Type B pancreatic cell (in vitro differentiated cells): ENCODE data around the gene GNRH2. TPM values are rescaled to one million over a fixed set of nuclear protein-coding genes. Genes with fewer than 3 reads are reported as not detected.

Experiments used
- DNase-seq: peaks from one replicate; pipeline ENCODE4 v3.0.0; 2021; ENCODE audit warnings: mixed read lengths; ENCODE audit not compliant: unreplicated experiment; ENCODE audit errors: extremely low spot score
- H3K27ac Mint-ChIP-seq: 2 replicates; pipeline ENCODE4 v1.8.0; 2021; ENCODE audit warnings: mild to moderate bottlenecking, mixed read lengths
- H3K27me3 Mint-ChIP-seq: 2 replicates; pipeline ENCODE4 v1.8.0; 2021; ENCODE audit warnings: mixed read lengths
- H3K36me3 Mint-ChIP-seq: 2 replicates; pipeline ENCODE4 v1.8.0; 2021; ENCODE audit warnings: mixed read lengths
- H3K4me1 Mint-ChIP-seq: one replicate; pipeline ENCODE4 v1.8.0; 2021; ENCODE audit warnings: mixed read lengths; ENCODE audit not compliant: unreplicated experiment
- H3K4me3 Mint-ChIP-seq: 2 replicates; pipeline ENCODE4 v1.8.0; 2021; ENCODE audit warnings: mild to moderate bottlenecking, mixed read lengths
- H3K9me3 Mint-ChIP-seq: 2 replicates; pipeline ENCODE4 v1.8.0; 2021; ENCODE audit warnings: mixed read lengths
- total RNA-seq: library from RNA; stranded (reverse); gene quantifications from 2 replicates; pipeline ENCODE4 v1.2.1, GENCODE V29; 2021; ENCODE audit warnings: low replicate concordance
- TF ChIP-seq, protein P1 (sequence below): fragments of 200-600 bp; sonication (generic); conservative IDR thresholded peaks from 2 replicates; pipeline ENCODE4 v1.5.0; 2021; ENCODE audit warnings: antibody characterized with exemption, mild to moderate bottlenecking

GNRH2 gene
- total RNA-seq, 1 donor from 2014 or later = 0.99 TPM

DNA sequence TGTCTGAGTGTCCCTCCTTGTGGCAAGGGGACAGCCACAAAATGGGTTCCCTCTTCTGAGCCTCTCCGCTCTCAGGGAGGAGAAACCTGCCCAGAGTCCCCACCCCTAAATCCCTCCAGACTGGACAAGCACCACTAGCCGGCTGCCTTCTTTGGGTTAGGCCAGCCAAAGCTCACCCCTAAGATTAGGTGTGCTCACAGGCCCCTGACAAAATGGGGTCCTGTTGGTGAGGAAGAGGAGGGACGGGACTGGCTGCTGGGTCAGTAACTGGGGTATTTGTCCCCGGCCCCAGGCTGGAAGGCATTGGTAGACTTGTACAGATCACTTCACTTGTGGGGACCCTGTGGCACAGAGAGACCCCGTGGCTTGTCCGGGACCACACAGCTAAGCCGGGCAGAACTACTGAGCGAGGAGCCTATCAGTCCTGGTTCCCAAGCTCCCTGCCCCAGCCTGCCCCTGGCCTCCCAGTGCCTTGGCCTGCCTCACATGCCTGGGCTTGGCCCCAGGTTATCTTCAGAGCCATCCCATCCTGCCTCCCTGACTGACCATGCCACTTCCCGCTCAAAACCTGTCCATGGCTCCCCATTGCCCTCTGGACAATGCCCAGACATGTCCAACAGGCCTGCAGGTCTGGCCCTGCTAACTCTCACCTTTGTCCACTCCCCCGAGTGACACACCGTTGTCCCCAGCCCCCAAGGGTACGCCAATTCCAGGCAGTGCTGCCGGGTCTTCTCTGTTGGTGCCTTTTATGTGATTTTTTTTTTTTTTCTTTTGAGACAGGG is 51.6 kb downstream of the GNRH2 start:
- Mint-ChIP-seq H3K27ac (no peak overlapping the region), H3K4me3 (no peak overlapping the region), H3K9me3 (no peaks in the 10 kb centered on the region), H3K36me3 (no peaks in the 10 kb centered on the region), H3K4me1 (peaks cover 4% of the 10 kb centered on the region), H3K27me3 (peaks cover 33% of the 10 kb centered on the region)
- TF ChIP-seq, protein P1, sequence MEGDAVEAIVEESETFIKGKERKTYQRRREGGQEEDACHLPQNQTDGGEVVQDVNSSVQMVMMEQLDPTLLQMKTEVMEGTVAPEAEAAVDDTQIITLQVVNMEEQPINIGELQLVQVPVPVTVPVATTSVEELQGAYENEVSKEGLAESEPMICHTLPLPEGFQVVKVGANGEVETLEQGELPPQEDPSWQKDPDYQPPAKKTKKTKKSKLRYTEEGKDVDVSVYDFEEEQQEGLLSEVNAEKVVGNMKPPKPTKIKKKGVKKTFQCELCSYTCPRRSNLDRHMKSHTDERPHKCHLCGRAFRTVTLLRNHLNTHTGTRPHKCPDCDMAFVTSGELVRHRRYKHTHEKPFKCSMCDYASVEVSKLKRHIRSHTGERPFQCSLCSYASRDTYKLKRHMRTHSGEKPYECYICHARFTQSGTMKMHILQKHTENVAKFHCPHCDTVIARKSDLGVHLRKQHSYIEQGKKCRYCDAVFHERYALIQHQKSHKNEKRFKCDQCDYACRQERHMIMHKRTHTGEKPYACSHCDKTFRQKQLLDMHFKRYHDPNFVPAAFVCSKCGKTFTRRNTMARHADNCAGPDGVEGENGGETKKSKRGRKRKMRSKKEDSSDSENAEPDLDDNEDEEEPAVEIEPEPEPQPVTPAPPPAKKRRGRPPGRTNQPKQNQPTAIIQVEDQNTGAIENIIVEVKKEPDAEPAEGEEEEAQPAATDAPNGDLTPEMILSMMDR = no peak
- no peak for DNase-seq

Other genes starting within 250 kb of the GNRH2 start
- 6.6 and 106 TPM in 2 replicates for gene CPXM1, start 243.0 kb upstream of the GNRH2 start, total RNA-seq
- gene C20orf141, start 228.6 kb upstream of the GNRH2 start, total RNA-seq = not detected in 2 replicates
- gene TMEM239, start 227.3 kb upstream of the GNRH2 start, total RNA-seq = not detected in 2 replicates
- 47.5 and 79.6 TPM in 2 replicates for gene PCED1A, start 203.0 kb upstream of the GNRH2 start, total RNA-seq
- gene VPS16, start 202.9 kb upstream of the GNRH2 start, total RNA-seq = 31.8 and 49.9 TPM in 2 replicates
- 50.5 and 73.8 TPM in 2 replicates for gene PTPRA, start 170.1 kb upstream of the GNRH2 start, total RNA-seq
- gene MRPS26, start 2.4 kb downstream of the GNRH2 start, total RNA-seq = 59.0 and 67.3 TPM in 2 replicates
- 1.2 TPM in 1 of 2 replicates, not detected in the other for gene OXT, start 28.0 kb downstream of the GNRH2 start, total RNA-seq
- not detected in 2 replicates for gene AVP, start 41.1 kb downstream of the GNRH2 start, total RNA-seq
- gene FASTKD5, start 116.2 kb downstream of the GNRH2 start, total RNA-seq = 19.4 and 22.0 TPM in 2 replicates
- 6.6 and 6.9 TPM in 2 replicates for gene UBOX5, start 116.2 kb downstream of the GNRH2 start, total RNA-seq
- gene LZTS3, start 129.9 kb downstream of the GNRH2 start, total RNA-seq = 17.2 and 17.3 TPM in 2 replicates
- gene DDRGK1, start 161.1 kb downstream of the GNRH2 start, total RNA-seq = 56.7 and 61.6 TPM in 2 replicates
- gene ITPA, start 165.9 kb downstream of the GNRH2 start, total RNA-seq = 51.7 and 59.7 TPM in 2 replicates
- gene SLC4A11, start 195.6 kb downstream of the GNRH2 start, total RNA-seq = 5.8 and 6.9 TPM in 2 replicates